ENCODE results near the gene PTPA.

The PTPA gene

GRCh38 chr9:129139993-129140396 is 28.8 kb downstream of the PTPA start:
- Histone ChIP-seq H3K27me3 (no peaks in the 10 kb centered on the region), H3K9ac (peak overlapping the region; percentile 98), H3K4me1 (peaks cover 63% of the 10 kb centered on the region), H3K36me3 (peaks cover 59% of the 10 kb centered on the region), H3K27ac (peak overlapping the region; percentile 100), H4K20me1 (no peaks in the 10 kb centered on the region), H3K4me3 (peak overlapping the region; percentile 56), H3K9me3 (no peaks in the 10 kb centered on the region), H3K4me2 (peak overlapping the region; percentile 95)
- no peak for TF ChIP-seq Cebpa-rat (IDR thresholded peaks at IDR 0.05)

- peak overlapping the region; percentile 95 for H3K4me2 ChIP-seq
- H3K27ac ChIP-seq, result peak overlapping the region; percentile 100
- H3K27me3 ChIP-seq, result no peaks in the 10 kb centered on the region
- H3K4me1 ChIP-seq, result peaks cover 68% of the 10 kb centered on the region
- peak overlapping the region; percentile 98 for H3K9ac ChIP-seq
- peak overlapping the region; percentile 56 for H3K4me3 ChIP-seq
- peaks cover 57% of the 10 kb centered on the region for H3K36me3 ChIP-seq
- no peak for TF ChIP-seq Cebpa-rat (IDR thresholded peaks at IDR 0.05)
- no peaks in the 10 kb centered on the region for H4K20me1 ChIP-seq
- no peaks in the 10 kb centered on the region for H3K9me3 ChIP-seq
Observed at GRCh38 chr9:129140397-129141065, 29.3 kb downstream of the PTPA start.

GRCh38 chr9:129141066-129142041 is 30.1 kb downstream of the PTPA start:
- no peak for TF ChIP-seq Cebpa-rat (IDR thresholded peaks at IDR 0.05)
- Histone ChIP-seq H3K9me3 (no peaks in the 10 kb centered on the region), H3K27ac (peak overlapping the region; percentile 100), H3K9ac (peak overlapping the region; percentile 98), H3K4me3 (peak overlapping the region; percentile 59), H4K20me1 (no peaks in the 10 kb centered on the region), H3K36me3 (peaks cover 56% of the 10 kb centered on the region), H3K27me3 (no peaks in the 10 kb centered on the region), H3K4me1 (peaks cover 76% of the 10 kb centered on the region), H3K4me2 (peak overlapping the region; percentile 95)

- peak overlapping the region; percentile 77 for H3K9ac ChIP-seq
- H3K27me3 ChIP-seq, result no peaks in the 10 kb centered on the region
- H3K4me2 ChIP-seq, result peak overlapping the region; percentile 95
- H3K27ac ChIP-seq, result peak overlapping the region; percentile 100
- H4K20me1 ChIP-seq, result no peaks in the 10 kb centered on the region
- peaks cover 85% of the 10 kb centered on the region for H3K4me1 ChIP-seq
- H3K36me3 ChIP-seq, result peaks cover 55% of the 10 kb centered on the region
- peak overlapping the region; percentile 59 for H3K4me3 ChIP-seq
- no peaks in the 10 kb centered on the region for H3K9me3 ChIP-seq
- no peak for TF ChIP-seq Cebpa-rat (IDR thresholded peaks at IDR 0.05)
Observed at GRCh38 chr9:129142138-129142935, 31.1 kb downstream of the PTPA start.

- Histone ChIP-seq H3K36me3 (peaks cover 50% of the 10 kb centered on the region), H3K4me3 (peak overlapping the region; percentile 59), H3K9me3 (no peaks in the 10 kb centered on the region), H3K27me3 (no peaks in the 10 kb centered on the region), H3K9ac (peak overlapping the region; percentile 77), H3K4me2 (peak overlapping the region; percentile 95), H3K27ac (peak overlapping the region; percentile 100), H4K20me1 (no peaks in the 10 kb centered on the region), H3K4me1 (peaks cover 88% of the 10 kb centered on the region)
- no peak for TF ChIP-seq Cebpa-rat (IDR thresholded peaks at IDR 0.05)
Observed at GRCh38 chr9:129143031-129143927, 32.1 kb downstream of the PTPA start.

- no peak overlapping the region for H3K4me3 ChIP-seq
- peak overlapping the region; percentile 25 for H3K4me2 ChIP-seq
- no peaks in the 10 kb centered on the region for H3K9me3 ChIP-seq
- no peak for TF ChIP-seq Cebpa-rat (IDR thresholded peaks at IDR 0.05)
- H3K4me1 ChIP-seq, result peaks cover 84% of the 10 kb centered on the region
- H3K36me3 ChIP-seq, result peaks cover 58% of the 10 kb centered on the region
- no peaks in the 10 kb centered on the region for H4K20me1 ChIP-seq
- peak overlapping the region; percentile 41; the same call in 1 of the 2 replicates for H3K9ac ChIP-seq
- H3K27ac ChIP-seq, result peak overlapping the region; percentile 62
- H3K27me3 ChIP-seq, result no peaks in the 10 kb centered on the region
Observed at GRCh38 chr9:129145316-129145715, 34.1 kb downstream of the PTPA start.

GRCh38 chr9:129145841-129146292 is 34.7 kb downstream of the PTPA start:
- no peak for TF ChIP-seq Cebpa-rat (IDR thresholded peaks at IDR 0.05)
- Histone ChIP-seq H3K9ac (peak overlapping the region; percentile 50), H3K4me1 (peaks cover 79% of the 10 kb centered on the region), H3K36me3 (peaks cover 63% of the 10 kb centered on the region), H4K20me1 (no peaks in the 10 kb centered on the region), H3K9me3 (no peaks in the 10 kb centered on the region), H3K4me3 (no peak overlapping the region), H3K4me2 (no peak overlapping the region), H3K27me3 (no peaks in the 10 kb centered on the region), H3K27ac (peak overlapping the region; percentile 62)

- Histone ChIP-seq H3K4me1 (peaks cover 73% of the 10 kb centered on the region), H3K27ac (peak overlapping the region; percentile 62), H3K4me2 (no peak overlapping the region), H3K4me3 (no peak overlapping the region), H3K36me3 (peaks cover 69% of the 10 kb centered on the region), H4K20me1 (no peaks in the 10 kb centered on the region), H3K27me3 (no peaks in the 10 kb centered on the region), H3K9me3 (no peaks in the 10 kb centered on the region), H3K9ac (peak overlapping the region; percentile 50; the same call in 1 of the 2 replicates)
- no peak for TF ChIP-seq Cebpa-rat (IDR thresholded peaks at IDR 0.05)
Observed at GRCh38 chr9:129146441-129146941, 35.3 kb downstream of the PTPA start.
